OCI-LY7 (cell line): ENCODE results near the gene SLIT3. TPM values are rescaled to one million over a fixed set of nuclear protein-coding genes. Genes with fewer than 3 reads are reported as not detected.

Experiments
- BruUV-seq: library from RNA; stranded (reverse); fragments of 400-500 nt; replicated peaks from 2 replicates; lab custom pipeline; 2021; lab: Mats Ljungman, UMichigan
- CTCF ChIA-PET: fragments of 300-600 bp; sonication (Branson Sonifier 250); formaldehyde crosslinking; loops from one replicate; lab custom pipeline; 2022; ENCODE audit warnings: antibody characterized with exemption; ENCODE audit not compliant: unreplicated experiment; lab: Charles Lee
- POLR2A ChIA-PET: fragments of 300-600 bp; sonication (Branson Sonifier 250); formaldehyde crosslinking; loops from one replicate; lab custom pipeline; 2022; ENCODE audit warnings: antibody characterized with exemption; lab: Charles Lee
- DNase-seq: peaks from one replicate; pipeline ENCODE4 v3.0.0-alpha.2; 2015; ENCODE audit warnings: low spot score
- H2AFZ ChIP-seq: fragments of 200-600 bp; sonication (generic), shearing (Covaris generic); 2 replicates; pipeline ENCODE4 v1.6.1; 2014; ENCODE audit warnings: mild to moderate bottlenecking, antibody characterized with exemption, low read length, moderate library complexity
- H3K27ac ChIP-seq: fragments of 200-600 bp; sonication (generic); 2 replicates; pipeline ENCODE4 v1.5.1; 2014; ENCODE audit warnings: mixed run types, low read depth, mild to moderate bottlenecking, moderate library complexity, low read length, inconsistent platforms; ENCODE audit not compliant: poor library complexity, severe bottlenecking
- H3K36me3 ChIP-seq: fragments of 200-600 bp; sonication (generic); 2 replicates; pipeline ENCODE4 v1.6.1; 2014; ENCODE audit warnings: mild to moderate bottlenecking, antibody characterized with exemption, low read length, moderate library complexity, mixed read lengths; ENCODE audit not compliant: insufficient read depth
- H3K4me1 ChIP-seq: fragments of 200-600 bp; sonication (generic); 2 replicates; pipeline ENCODE4 v1.5.1; 2014; ENCODE audit warnings: mild to moderate bottlenecking, low read length; ENCODE audit not compliant: insufficient read depth, poor library complexity, severe bottlenecking
- H3K4me2 ChIP-seq: fragments of 200-600 bp; sonication (generic); 2 replicates; pipeline ENCODE4 v1.6.1; 2014; ENCODE audit warnings: mild to moderate bottlenecking, low read length
- H3K4me3 ChIP-seq: fragments of 200-600 bp; sonication (generic); 2 replicates; pipeline ENCODE4 v1.5.1; 2014; ENCODE audit warnings: mild to moderate bottlenecking, low read depth, low read length; ENCODE audit not compliant: poor library complexity, severe bottlenecking
- H3K79me2 ChIP-seq: fragments of 200-600 bp; sonication (generic); 2 replicates; pipeline ENCODE4 v1.6.1; 2016; ENCODE audit warnings: low read depth, mild to moderate bottlenecking, low read length, moderate library complexity, mixed read lengths; ENCODE audit not compliant: insufficient read depth
- H3K9me2 ChIP-seq: fragments of 200-600 bp; sonication (generic); 2 replicates; pipeline ENCODE4 v1.6.1; 2016; ENCODE audit warnings: mild to moderate bottlenecking, low read length, mixed read lengths; ENCODE audit not compliant: insufficient read depth
- H3K9me3 ChIP-seq: fragments of 200-600 bp; sonication (generic); 2 replicates; pipeline ENCODE4 v1.6.1; 2014; ENCODE audit warnings: mild to moderate bottlenecking, mixed run types, low read length, mixed read lengths
- H4K20me1 ChIP-seq: fragments of 200-600 bp; sonication (generic); 2 replicates; pipeline ENCODE4 v1.6.1; 2014; ENCODE audit warnings: mild to moderate bottlenecking, antibody characterized with exemption, low read length, moderate library complexity, mixed read lengths; ENCODE audit not compliant: insufficient read depth
- EZH2phosphoT487 ChIP-seq: fragments of 200-600 bp; sonication (generic); IDR thresholded peaks from 2 replicates; pipeline ENCODE4 v1.6.1; 2018; ENCODE audit warnings: low read depth, borderline replicate concordance, mild to moderate bottlenecking, mixed run types, antibody characterized with exemption, low read length, moderate library complexity, mixed read lengths
- intact Hi-C: fragments of 100-400 bp; cut with micrococcal nuclease; formaldehyde crosslinking; loops from one replicate; pipeline ENCODE4 v1.10.0; 2022; ENCODE audit not compliant: unreplicated experiment
- total RNA-seq, 2 experiments: library from RNA; depleted of rRNA in 1 of 2; stranded (reverse); fragments of >200 nt in 1 of 2; shearing (Covaris generic) in 1 of 2; gene quantifications; 2 replicates each; pipeline ENCODE4 v1.2.3, GENCODE V29; 2014 to 2022
- TF ChIP-seq, protein P1 (sequence below): fragments of 200-600 bp; sonication (generic); conservative IDR thresholded peaks from 2 replicates; pipeline ENCODE4 v1.5.1; 2014; ENCODE audit warnings: mild to moderate bottlenecking, antibody characterized with exemption, low read length, moderate library complexity, mixed read lengths

The SLIT3 gene
- total RNA-seq, 2 experiments from 2014 or later = not detected

DNA sequence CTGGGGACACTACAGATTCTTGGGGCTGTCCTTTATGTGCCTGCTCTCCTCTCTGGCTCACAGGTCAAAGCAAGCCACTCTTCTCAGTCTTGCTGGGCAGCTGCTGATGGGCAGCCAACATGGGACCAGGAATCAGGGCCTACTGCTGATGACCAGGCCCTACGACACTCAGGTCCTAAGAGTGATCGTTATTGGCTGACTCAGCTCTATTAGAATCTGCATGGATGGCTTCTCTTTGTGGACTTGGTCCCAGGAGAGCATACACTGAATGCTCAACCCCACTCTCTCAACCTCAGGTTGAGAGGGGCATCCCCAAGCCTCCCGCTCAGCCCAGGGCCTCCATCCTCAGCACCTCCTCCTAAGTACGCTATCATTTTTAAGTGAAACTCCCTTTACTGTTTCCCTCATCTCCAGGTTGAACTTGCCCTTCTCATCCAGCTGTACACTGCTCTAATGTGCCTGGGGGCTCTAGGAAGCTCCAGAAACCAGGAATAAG is 471.0 kb downstream of the SLIT3 start:
- no peak overlapping the region for H2AFZ ChIP-seq
- H3K4me1 ChIP-seq = no peaks in the 10 kb centered on the region
- CTCF ChIA-PET = no interaction called here
- POLR2A ChIA-PET = no interaction called here
- H4K20me1 ChIP-seq = no peaks in the 10 kb centered on the region
- no peaks in the 10 kb centered on the region for H3K36me3 ChIP-seq
- H3K27ac ChIP-seq = no peak overlapping the region
- BruUV-seq = no TSS peak
- TF ChIP-seq, protein P1, sequence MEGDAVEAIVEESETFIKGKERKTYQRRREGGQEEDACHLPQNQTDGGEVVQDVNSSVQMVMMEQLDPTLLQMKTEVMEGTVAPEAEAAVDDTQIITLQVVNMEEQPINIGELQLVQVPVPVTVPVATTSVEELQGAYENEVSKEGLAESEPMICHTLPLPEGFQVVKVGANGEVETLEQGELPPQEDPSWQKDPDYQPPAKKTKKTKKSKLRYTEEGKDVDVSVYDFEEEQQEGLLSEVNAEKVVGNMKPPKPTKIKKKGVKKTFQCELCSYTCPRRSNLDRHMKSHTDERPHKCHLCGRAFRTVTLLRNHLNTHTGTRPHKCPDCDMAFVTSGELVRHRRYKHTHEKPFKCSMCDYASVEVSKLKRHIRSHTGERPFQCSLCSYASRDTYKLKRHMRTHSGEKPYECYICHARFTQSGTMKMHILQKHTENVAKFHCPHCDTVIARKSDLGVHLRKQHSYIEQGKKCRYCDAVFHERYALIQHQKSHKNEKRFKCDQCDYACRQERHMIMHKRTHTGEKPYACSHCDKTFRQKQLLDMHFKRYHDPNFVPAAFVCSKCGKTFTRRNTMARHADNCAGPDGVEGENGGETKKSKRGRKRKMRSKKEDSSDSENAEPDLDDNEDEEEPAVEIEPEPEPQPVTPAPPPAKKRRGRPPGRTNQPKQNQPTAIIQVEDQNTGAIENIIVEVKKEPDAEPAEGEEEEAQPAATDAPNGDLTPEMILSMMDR = no peak
- TF ChIP-seq EZH2phosphoT487 = no peak
- no peak overlapping the region for H3K4me2 ChIP-seq
- intact Hi-C loops = no loop called here
- DNase-seq = no peak
- no peaks in the 10 kb centered on the region for H3K9me2 ChIP-seq
- H3K79me2 ChIP-seq = no peaks in the 10 kb centered on the region
- no peaks in the 10 kb centered on the region for H3K9me3 ChIP-seq
- no peak overlapping the region for H3K4me3 ChIP-seq

DNA sequence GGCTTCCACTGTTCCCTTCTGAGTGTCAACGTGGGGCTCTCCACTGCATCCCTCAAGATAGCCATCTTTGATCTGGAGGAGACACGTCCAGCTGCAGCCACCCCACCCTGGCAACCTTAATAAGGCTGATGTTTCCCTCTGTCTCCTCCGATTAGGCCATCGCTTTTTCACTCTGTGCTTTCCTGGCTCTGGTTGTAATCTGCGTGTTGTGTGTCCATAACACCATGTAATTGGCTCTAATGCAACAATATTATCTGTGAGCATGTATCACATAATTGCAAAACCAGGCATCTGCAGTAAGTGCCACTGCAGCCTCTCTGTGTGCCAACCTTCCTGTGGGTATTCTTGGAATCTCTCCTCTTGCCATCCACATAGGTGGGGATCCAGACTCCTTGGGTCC is 471.9 kb downstream of the SLIT3 start:
- ChIA-PET CTCF (no interaction called here), POLR2A (interaction anchor here (0.9 kb wide), 1 partner anchor 12 kb away, joined by 3 read pairs; no protein-coding TSS in a partner anchor)
- Histone ChIP-seq H3K4me1 (no peaks in the 10 kb centered on the region), H3K27ac (no peak overlapping the region), H3K36me3 (no peaks in the 10 kb centered on the region), H3K4me2 (no peak overlapping the region), H3K4me3 (no peak overlapping the region), H3K9me2 (no peaks in the 10 kb centered on the region), H3K79me2 (no peaks in the 10 kb centered on the region), H3K9me3 (no peaks in the 10 kb centered on the region), H2AFZ (no peak overlapping the region), H4K20me1 (no peaks in the 10 kb centered on the region)
- no peak for TF ChIP-seq EZH2phosphoT487
- TF ChIP-seq, protein P1 = no peak
- intact Hi-C loops = no loop called here
- no peak for DNase-seq
- BruUV-seq = no TSS peak

DNA sequence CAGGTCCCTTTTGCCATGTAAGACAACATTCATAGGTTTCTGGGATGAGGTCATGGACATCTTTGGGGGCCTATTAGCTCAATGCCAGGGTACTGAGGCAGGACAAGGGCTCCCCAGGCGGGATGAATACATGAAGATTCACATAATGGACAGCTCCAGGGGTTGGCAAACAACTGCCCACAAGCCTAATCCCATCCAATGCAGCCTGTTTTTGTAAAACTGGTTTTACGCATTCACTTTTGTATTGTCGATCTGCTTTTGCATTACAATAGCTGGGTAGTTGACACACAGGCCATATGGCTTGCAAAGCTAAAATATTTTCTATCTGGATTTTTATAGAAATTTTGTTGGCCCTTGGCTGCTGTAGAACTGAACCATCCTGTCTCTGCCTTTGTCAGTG is 473.3 kb downstream of the SLIT3 start:
- H3K4me1 ChIP-seq = no peaks in the 10 kb centered on the region
- no peak for DNase-seq
- no peaks in the 10 kb centered on the region for H3K9me2 ChIP-seq
- H3K79me2 ChIP-seq = no peaks in the 10 kb centered on the region
- ChIA-PET POLR2A (no interaction called here), CTCF (no interaction called here)
- H3K36me3 ChIP-seq = no peaks in the 10 kb centered on the region
- intact Hi-C loops = no loop called here
- no TSS peak for BruUV-seq
- no peak for TF ChIP-seq EZH2phosphoT487
- TF ChIP-seq, protein P1 = no peak
- no peak overlapping the region for H3K4me2 ChIP-seq
- H2AFZ ChIP-seq = no peak overlapping the region
- H3K27ac ChIP-seq = no peak overlapping the region
- no peaks in the 10 kb centered on the region for H4K20me1 ChIP-seq
- no peaks in the 10 kb centered on the region for H3K9me3 ChIP-seq
- H3K4me3 ChIP-seq = no peak overlapping the region
